ENCODE results near the gene ZNF727.

DNA sequence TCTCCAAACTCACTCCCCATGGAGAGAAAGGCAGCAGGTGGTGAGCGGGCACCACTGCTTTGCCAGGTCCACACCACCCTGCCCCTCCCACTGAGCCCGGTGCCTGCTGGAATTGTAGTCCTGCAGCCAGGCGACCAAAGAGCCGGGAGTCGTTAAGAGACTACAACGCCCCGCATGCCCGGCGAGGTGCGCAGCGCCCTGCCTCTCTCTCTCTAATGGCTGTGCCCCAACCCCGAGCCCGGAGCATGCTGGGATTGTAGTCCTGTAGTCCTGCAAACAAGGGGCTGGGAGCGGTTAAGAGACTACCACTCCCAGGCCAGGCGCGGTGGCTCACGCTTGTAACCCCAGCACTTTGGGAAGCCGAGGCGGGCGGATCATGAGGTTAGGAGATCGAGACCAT lies 8.1 kb upstream of the ZNF727 start:
- TF ChIP-seq, protein P1, sequence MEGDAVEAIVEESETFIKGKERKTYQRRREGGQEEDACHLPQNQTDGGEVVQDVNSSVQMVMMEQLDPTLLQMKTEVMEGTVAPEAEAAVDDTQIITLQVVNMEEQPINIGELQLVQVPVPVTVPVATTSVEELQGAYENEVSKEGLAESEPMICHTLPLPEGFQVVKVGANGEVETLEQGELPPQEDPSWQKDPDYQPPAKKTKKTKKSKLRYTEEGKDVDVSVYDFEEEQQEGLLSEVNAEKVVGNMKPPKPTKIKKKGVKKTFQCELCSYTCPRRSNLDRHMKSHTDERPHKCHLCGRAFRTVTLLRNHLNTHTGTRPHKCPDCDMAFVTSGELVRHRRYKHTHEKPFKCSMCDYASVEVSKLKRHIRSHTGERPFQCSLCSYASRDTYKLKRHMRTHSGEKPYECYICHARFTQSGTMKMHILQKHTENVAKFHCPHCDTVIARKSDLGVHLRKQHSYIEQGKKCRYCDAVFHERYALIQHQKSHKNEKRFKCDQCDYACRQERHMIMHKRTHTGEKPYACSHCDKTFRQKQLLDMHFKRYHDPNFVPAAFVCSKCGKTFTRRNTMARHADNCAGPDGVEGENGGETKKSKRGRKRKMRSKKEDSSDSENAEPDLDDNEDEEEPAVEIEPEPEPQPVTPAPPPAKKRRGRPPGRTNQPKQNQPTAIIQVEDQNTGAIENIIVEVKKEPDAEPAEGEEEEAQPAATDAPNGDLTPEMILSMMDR (IDR thresholded peaks at IDR 0.05; ENCODE audit: poor library complexity), result no peak
- no peak for TF ChIP-seq EZH2 (IDR thresholded peaks at IDR 0.05; ENCODE audit: borderline replicate concordance)
- no peak for TF ChIP-seq EZH2phosphoT487 (IDR thresholded peaks at IDR 0.05; ENCODE audit: low read depth, severe bottlenecking, unreplicated experiment)
